Measurements from ENCODE around the gene SERPINI1.

The SERPINI1 gene

DNA sequence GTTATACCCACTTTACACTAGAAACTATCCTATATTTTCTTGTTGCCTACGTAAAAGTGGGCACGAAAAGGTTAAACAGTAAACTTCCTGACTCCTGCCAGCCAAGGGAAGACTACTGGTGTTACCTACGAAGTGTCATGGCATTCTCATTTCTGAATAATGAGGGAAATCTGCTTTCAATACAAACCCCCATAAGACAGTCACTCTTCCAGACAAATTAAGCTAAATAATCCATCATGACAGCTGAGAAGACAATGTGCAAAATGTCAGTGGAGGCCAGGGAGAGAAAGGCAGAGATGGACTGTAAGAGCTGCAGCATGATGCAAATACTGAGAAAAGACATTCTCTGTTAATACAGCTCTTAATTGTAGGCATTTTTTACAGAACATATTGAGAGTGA, 136.5 kb downstream of the SERPINI1 start:
- FAIRE-seq, result no peak
- no peak for DNase-seq (ENCODE audit: extremely low spot score, insufficient read length, low read depth)

DNA sequence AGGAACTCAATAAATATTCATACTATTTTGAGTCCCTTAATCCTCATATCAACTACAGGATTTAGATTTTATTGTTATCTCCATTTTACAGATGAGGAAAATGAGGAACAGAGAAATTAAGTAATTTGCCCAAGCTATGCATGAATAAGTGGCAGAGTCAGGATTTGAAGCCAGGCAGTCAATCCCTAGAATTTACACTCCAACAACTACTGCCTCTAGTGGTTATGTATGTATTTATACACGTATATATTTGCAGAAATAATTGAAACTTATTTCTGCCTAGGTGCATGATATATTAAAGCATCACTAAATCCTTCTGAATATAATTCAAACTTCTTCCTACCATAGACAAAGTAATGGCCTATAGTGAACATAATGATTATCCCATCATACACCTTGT, 137.4 kb downstream of the SERPINI1 start:
- no peak for FAIRE-seq
- no peak for DNase-seq (ENCODE audit: extremely low spot score, insufficient read length, low read depth)

DNA sequence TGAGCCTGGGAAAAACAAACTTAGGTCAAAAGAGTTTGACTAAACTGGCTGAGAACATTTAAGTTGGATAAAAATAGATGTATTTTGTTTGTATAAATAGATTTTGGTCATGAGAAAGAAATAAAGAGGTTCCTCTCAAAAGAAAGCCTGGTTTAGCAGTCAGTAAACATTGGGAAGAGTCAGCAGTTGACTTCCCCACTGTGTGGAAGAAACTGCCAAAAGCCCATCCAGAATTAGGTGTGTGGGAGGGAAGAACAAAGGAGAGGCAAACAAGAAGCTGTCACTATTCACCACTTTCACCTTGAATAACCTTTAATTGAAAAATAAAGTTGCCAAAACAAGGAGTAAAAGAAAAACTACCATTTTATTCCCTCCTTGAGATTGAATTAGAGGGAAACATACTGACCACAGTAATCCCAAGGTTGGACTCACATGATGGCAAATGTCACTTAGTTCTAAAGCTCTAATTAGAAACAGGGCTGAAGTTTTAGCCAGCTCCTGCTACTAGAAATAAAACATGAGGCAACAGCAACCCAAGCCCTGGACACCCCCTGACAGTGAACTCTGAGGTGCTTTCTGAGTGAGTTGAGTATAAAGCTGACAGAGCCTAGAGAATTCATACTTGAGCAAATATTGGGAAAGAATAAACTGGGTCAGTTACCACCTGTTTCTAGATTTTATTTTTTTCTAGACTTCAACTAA, 139.3 kb downstream of the SERPINI1 start:
- DNase-seq (ENCODE audit: extremely low spot score, insufficient read length, low read depth) (no peak), FAIRE-seq (no peak)
